Measurements from ENCODE around the gene DCAF12. TPM values are rescaled to one million over a fixed set of nuclear protein-coding genes. Genes with fewer than 3 reads are reported as not detected.

The DCAF12 gene
- total and polyA plus RNA-seq, 2 of the 13 experiments (the other 11 are each of a cell fraction or from before 2014, with no cell fraction given), result 26.8 to 37.4 TPM

DNA sequence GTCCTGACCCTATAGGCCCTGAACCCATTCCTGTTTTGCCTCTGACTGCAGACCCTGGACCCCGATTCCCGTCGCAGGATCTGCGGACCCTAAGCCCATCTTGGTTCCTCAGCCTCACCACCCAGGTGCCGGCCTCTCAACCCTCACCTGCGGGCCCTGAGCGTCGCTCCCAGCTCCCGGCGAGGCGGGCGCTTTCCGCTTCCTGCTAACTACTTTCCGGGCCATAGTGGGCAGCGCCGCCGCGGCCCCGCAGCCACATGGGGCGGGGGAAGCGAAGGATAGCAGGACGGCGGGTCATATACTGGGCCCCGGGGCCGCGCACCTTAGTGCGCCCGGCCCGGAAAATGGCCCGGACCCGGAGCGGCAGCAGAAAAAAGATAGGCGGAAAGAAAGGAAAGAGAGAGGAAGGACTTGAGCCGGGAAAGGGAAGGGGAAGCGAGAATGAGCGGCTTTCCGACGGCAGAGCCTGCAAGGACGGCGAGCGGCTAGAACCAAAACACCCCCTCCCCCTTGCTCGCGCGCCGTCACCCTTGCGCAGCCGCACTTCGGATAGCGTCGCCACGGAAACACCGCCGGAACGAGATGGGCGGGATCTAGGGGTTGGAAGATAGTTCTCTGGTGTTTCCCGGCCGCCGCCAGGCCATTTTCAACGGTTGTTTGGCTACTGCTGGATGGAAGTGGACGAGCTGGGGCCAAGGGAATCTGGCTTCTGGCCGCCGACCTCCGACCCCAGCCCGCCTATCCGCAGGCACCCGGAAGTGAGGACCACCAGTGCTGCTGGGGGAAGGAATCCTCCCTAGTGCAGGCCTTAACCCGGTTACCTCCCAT, at the start of gene DCAF12 (continued):
- TF ChIP-seq, protein P1, sequence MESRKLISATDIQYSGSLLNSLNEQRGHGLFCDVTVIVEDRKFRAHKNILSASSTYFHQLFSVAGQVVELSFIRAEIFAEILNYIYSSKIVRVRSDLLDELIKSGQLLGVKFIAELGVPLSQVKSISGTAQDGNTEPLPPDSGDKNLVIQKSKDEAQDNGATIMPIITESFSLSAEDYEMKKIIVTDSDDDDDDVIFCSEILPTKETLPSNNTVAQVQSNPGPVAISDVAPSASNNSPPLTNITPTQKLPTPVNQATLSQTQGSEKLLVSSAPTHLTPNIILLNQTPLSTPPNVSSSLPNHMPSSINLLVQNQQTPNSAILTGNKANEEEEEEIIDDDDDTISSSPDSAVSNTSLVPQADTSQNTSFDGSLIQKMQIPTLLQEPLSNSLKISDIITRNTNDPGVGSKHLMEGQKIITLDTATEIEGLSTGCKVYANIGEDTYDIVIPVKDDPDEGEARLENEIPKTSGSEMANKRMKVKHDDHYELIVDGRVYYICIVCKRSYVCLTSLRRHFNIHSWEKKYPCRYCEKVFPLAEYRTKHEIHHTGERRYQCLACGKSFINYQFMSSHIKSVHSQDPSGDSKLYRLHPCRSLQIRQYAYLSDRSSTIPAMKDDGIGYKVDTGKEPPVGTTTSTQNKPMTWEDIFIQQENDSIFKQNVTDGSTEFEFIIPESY (CRISPR knock-in tag; IDR thresholded peaks at IDR 0.05), result no peak
- no peak for TF ChIP-seq NR2F2 (IDR thresholded peaks at IDR 0.05; ENCODE audit: borderline replicate concordance, low read depth)
- peak; percentile 95 for TF ChIP-seq IRX3 (CRISPR knock-in tag; IDR thresholded peaks at IDR 0.05; ENCODE audit: borderline replicate concordance, low read depth)
- no peak for TF ChIP-seq ZNF720 (CRISPR knock-in tag; IDR thresholded peaks at IDR 0.05)
- TF ChIP-seq RXRA (CRISPR knock-in tag; IDR thresholded peaks at IDR 0.05), result peak; percentile 18; the same call in 1 of the 2 replicates
- TF ChIP-seq SMAD1 (CRISPR knock-in tag; IDR thresholded peaks at IDR 0.05; ENCODE audit: borderline replicate concordance, low read depth), result 0 out of 2 replicates have a peak, but pooled peaks have one; percentile 8
- no peak for TF ChIP-seq NFIB (CRISPR knock-in tag; IDR thresholded peaks at IDR 0.05; ENCODE audit: borderline replicate concordance)
- TF ChIP-seq ATAD3A (CRISPR knock-in tag; IDR thresholded peaks at IDR 0.05), result no peak
- peak; percentile 90 for TF ChIP-seq RNF2 (conservative IDR thresholded peaks at IDR 0.05; ENCODE audit: low read depth)
- TF ChIP-seq SETDB1 (CRISPR knock-in tag; IDR thresholded peaks at IDR 0.05; ENCODE audit: borderline replicate concordance), result no peak
- no peak for TF ChIP-seq ZFYVE20 (CRISPR knock-in tag; IDR thresholded peaks at IDR 0.05; ENCODE audit: borderline replicate concordance, low read depth)
- no peak for TF ChIP-seq MLLT10 (CRISPR knock-in tag; IDR thresholded peaks at IDR 0.05)
- peak; percentile 35; the same call in 1 of the 2 replicates for TF ChIP-seq SPEN (CRISPR knock-in tag; IDR thresholded peaks at IDR 0.05; ENCODE audit: low read depth)
- peak; percentile 74; the same call in 1 of the 2 replicates for TF ChIP-seq ARID2 (CRISPR knock-in tag; IDR thresholded peaks at IDR 0.05; ENCODE audit: borderline replicate concordance)
- TF ChIP-seq ZNF768 (CRISPR knock-in tag; IDR thresholded peaks at IDR 0.05), result peak; percentile 46; the same call in 1 of the 2 replicates
- peak; percentile 45; the same call in 1 of the 2 replicates for TF ChIP-seq RXRB (CRISPR knock-in tag; IDR thresholded peaks at IDR 0.05; ENCODE audit: borderline replicate concordance)
- TF ChIP-seq, protein P2, sequence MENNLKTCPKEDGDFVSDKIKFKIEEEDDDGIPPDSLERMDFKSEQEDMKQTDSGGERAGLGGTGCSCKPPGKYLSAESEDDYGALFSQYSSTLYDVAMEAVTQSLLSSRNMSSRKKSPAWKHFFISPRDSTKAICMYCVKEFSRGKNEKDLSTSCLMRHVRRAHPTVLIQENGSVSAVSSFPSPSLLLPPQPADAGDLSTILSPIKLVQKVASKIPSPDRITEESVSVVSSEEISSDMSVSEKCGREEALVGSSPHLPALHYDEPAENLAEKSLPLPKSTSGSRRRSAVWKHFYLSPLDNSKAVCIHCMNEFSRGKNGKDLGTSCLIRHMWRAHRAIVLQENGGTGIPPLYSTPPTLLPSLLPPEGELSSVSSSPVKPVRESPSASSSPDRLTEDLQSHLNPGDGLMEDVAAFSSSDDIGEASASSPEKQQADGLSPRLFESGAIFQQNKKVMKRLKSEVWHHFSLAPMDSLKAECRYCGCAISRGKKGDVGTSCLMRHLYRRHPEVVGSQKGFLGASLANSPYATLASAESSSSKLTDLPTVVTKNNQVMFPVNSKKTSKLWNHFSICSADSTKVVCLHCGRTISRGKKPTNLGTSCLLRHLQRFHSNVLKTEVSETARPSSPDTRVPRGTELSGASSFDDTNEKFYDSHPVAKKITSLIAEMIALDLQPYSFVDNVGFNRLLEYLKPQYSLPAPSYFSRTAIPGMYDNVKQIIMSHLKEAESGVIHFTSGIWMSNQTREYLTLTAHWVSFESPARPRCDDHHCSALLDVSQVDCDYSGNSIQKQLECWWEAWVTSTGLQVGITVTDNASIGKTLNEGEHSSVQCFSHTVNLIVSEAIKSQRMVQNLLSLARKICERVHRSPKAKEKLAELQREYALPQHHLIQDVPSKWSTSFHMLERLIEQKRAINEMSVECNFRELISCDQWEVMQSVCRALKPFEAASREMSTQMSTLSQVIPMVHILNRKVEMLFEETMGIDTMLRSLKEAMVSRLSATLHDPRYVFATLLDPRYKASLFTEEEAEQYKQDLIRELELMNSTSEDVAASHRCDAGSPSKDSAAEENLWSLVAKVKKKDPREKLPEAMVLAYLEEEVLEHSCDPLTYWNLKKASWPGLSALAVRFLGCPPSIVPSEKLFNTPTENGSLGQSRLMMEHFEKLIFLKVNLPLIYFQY (CRISPR knock-in tag; IDR thresholded peaks at IDR 0.05; ENCODE audit: borderline replicate concordance), result peak; percentile 83
- TF ChIP-seq NKX3-1 (CRISPR knock-in tag; IDR thresholded peaks at IDR 0.05), result no peak
- TF ChIP-seq, protein P3, sequence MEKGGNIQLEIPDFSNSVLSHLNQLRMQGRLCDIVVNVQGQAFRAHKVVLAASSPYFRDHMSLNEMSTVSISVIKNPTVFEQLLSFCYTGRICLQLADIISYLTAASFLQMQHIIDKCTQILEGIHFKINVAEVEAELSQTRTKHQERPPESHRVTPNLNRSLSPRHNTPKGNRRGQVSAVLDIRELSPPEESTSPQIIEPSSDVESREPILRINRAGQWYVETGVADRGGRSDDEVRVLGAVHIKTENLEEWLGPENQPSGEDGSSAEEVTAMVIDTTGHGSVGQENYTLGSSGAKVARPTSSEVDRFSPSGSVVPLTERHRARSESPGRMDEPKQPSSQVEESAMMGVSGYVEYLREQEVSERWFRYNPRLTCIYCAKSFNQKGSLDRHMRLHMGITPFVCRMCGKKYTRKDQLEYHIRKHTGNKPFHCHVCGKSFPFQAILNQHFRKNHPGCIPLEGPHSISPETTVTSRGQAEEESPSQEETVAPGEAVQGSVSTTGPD (CRISPR knock-in tag; IDR thresholded peaks at IDR 0.05), result peak; percentile 54
- peak; percentile 58 for TF ChIP-seq ZNF792 (CRISPR knock-in tag; IDR thresholded peaks at IDR 0.05)
- TF ChIP-seq ZSCAN25 (CRISPR knock-in tag; IDR thresholded peaks at IDR 0.05), result no peak
- peak; percentile 41; the same call in 1 of the 2 replicates for TF ChIP-seq TBX3 (IDR thresholded peaks at IDR 0.05; ENCODE audit: borderline replicate concordance)
